NT2/D1 (cell line): ENCODE data around the gene HIGD2A.

Source experiments
- DNase-seq: peaks from one replicate; pipeline ENCODE4 v3.0.0-alpha.2; 2011; ENCODE audit warnings: low read depth, low spot score
- H3K27me3 ChIP-seq: 2 replicates; pipeline ENCODE4 v1.6.0; 2011; ENCODE audit warnings: mild to moderate bottlenecking; ENCODE audit not compliant: insufficient read length, insufficient read depth
- H3K36me3 ChIP-seq: 2 replicates; pipeline ENCODE4 v1.6.1; 2011; ENCODE audit warnings: mild to moderate bottlenecking, low read length, mixed read lengths; ENCODE audit not compliant: insufficient read depth, insufficient read length
- H3K4me1 ChIP-seq: 2 replicates; pipeline ENCODE4 v1.5.1; 2011; ENCODE audit not compliant: insufficient read depth, insufficient read length
- H3K4me3 ChIP-seq: 2 replicates; pipeline ENCODE4 v1.5.1; 2011; ENCODE audit warnings: low read depth; ENCODE audit not compliant: insufficient read length
- H3K9ac ChIP-seq: 2 replicates; pipeline ENCODE4 v1.6.0; 2011; ENCODE audit warnings: low read depth; ENCODE audit not compliant: insufficient read length
- H3K9me3 ChIP-seq: 2 replicates; pipeline ENCODE4 v1.5.1; 2011; ENCODE audit warnings: mild to moderate bottlenecking, low read length; ENCODE audit not compliant: insufficient read depth
- SUZ12 ChIP-seq: IDR thresholded peaks from 2 replicates; pipeline ENCODE4 v1.6.1; 2011; ENCODE audit not compliant: insufficient read length, insufficient read depth; ENCODE audit errors: extremely low read depth
- YY1 ChIP-seq: IDR thresholded peaks from 2 replicates; pipeline ENCODE4 v1.6.1; 2011; ENCODE audit not compliant: insufficient read length, insufficient read depth
- ZNF274 ChIP-seq: IDR thresholded peaks from 2 replicates; pipeline ENCODE4 v1.6.1; 2011; ENCODE audit warnings: mild to moderate bottlenecking, low read depth, low read length

Gene HIGD2A

DNA sequence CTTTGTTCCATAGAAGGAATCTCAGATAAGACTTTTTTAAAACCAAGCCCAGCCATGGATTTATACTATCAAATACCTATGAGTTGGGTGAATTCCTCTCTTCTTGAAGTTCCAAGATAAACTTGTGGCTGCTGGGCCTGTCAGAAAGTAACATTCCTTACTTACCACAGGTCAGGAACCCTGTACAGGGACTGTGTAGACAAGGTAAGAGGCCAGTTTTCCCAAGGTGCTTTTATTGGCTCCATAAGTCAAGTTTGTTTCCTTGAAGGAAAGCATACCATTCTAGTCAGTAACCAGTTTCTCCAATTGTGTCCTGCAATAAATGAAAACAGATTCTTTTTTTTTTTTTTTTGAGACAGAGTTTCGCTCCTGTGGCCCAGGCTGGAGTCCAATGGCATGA, 36.6 kb downstream of the HIGD2A start:
- H3K27me3 ChIP-seq = no peaks in the 10 kb centered on the region
- H3K4me3 ChIP-seq = no peak overlapping the region
- no peak for DNase-seq
- H3K4me1 ChIP-seq = no peaks in the 10 kb centered on the region
- TF ChIP-seq SUZ12 = no peak
- no peak for TF ChIP-seq ZNF274
- TF ChIP-seq YY1 = no peak
- no peaks in the 10 kb centered on the region for H3K36me3 ChIP-seq
- H3K9ac ChIP-seq = no peak overlapping the region
- H3K9me3 ChIP-seq = peaks cover 11% of the 10 kb centered on the region

DNA sequence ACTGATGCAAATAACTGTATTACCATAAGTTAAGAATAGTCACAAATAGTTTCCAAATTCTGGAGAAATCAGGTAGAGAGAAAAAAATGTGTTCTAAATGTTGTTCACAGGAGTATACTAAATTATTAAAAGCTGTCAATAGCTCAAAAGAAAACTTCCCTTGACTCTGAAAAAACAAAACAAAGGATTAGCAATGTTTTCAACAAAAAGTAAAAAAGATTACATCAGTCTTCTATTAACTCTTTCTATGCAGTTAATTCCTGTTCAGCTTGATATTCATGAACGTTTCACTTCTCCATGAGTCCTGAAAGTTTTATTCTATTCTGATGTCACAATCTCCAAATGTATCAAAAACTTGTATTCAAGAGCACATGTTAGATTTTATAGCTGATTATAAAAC, 37.2 kb downstream of the HIGD2A start:
- no peak for DNase-seq
- Histone ChIP-seq H3K9ac (no peak overlapping the region), H3K4me1 (no peaks in the 10 kb centered on the region), H3K36me3 (no peaks in the 10 kb centered on the region), H3K4me3 (no peak overlapping the region), H3K9me3 (peaks cover 5% of the 10 kb centered on the region), H3K27me3 (no peaks in the 10 kb centered on the region)
- TF ChIP-seq SUZ12 (no peak), YY1 (no peak), ZNF274 (no peak)

DNA sequence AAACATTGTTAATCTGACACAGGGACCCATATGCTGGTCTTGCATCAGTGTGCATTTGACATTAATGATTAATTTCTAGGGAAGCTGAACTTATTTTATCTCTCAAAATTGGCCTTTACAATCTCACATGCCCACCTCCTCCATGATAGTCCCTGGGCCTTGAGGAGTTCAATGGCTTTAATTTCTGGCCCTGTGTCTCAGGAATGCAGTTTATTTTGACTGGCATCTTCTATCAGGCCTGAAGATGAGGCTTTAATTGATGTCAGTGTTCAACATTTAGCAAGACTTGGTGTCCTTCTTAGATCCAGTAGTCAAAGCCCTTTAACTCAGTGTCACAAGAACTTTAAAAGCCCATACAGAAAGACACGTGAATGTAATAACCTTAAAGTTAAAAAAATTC, 38.3 kb downstream of the HIGD2A start:
- H3K4me1 ChIP-seq = no peaks in the 10 kb centered on the region
- no peaks in the 10 kb centered on the region; the same call in 1 of the 2 replicates for H3K9me3 ChIP-seq
- H3K27me3 ChIP-seq = no peaks in the 10 kb centered on the region
- H3K9ac ChIP-seq = no peak overlapping the region
- H3K4me3 ChIP-seq = no peak overlapping the region
- H3K36me3 ChIP-seq = no peaks in the 10 kb centered on the region
- no peak for DNase-seq
- TF ChIP-seq YY1 (no peak), SUZ12 (no peak)

DNA sequence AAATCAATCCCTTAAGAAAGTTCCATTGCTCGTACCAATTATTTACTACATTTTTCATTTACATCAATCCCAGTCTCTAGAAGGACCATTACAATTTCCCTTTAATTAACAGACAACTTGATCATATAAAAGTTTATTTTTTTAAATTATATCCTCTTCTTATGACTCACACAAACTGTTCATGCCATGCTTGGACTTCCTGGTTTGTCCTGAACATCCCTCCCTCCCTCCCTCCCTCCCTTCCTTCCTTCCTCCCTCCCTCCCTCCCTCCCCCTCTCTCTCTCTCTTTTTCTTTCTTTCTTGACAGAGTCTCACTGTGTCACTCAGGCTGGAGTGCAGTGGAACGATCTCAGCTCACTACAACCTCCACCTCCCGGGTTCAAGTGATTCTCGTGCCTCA, 39.4 kb downstream of the HIGD2A start:
- Histone ChIP-seq H3K4me1 (no peaks in the 10 kb centered on the region), H3K27me3 (no peaks in the 10 kb centered on the region), H3K4me3 (no peak overlapping the region), H3K9ac (no peak overlapping the region), H3K36me3 (no peaks in the 10 kb centered on the region), H3K9me3 (no peaks in the 10 kb centered on the region; the same call in 1 of the 2 replicates)
- DNase-seq = no peak
- no peak for TF ChIP-seq YY1
- no peak for TF ChIP-seq SUZ12
- TF ChIP-seq ZNF274 = no peak

DNA sequence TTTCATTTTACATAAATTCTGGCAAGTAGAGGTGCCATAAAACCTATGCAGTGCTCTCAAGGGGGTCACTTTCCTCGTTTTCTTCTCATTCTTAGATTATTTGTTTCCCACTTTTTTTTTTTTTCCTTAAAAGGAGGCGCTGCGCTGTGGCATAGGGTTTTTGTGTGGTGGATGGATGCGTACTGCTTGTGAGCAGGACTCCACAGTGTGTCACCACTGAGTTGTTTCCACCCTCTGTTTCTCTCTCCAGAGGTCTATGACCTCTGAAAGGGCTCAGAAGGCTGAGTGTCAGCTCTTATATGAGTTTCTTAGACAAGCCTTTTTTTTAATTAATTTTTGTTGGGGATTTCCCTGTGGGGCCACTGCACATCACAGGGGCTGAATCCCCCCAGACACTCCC, 41.4 kb downstream of the HIGD2A start:
- H3K27me3 ChIP-seq = no peaks in the 10 kb centered on the region
- no peak for DNase-seq
- no peaks in the 10 kb centered on the region for H3K4me1 ChIP-seq
- no peaks in the 10 kb centered on the region for H3K36me3 ChIP-seq
- no peak overlapping the region for H3K4me3 ChIP-seq
- no peaks in the 10 kb centered on the region; the same call in 1 of the 2 replicates for H3K9me3 ChIP-seq
- no peak overlapping the region for H3K9ac ChIP-seq
- no peak for TF ChIP-seq SUZ12
- no peak for TF ChIP-seq ZNF274
- TF ChIP-seq YY1 = no peak

DNA sequence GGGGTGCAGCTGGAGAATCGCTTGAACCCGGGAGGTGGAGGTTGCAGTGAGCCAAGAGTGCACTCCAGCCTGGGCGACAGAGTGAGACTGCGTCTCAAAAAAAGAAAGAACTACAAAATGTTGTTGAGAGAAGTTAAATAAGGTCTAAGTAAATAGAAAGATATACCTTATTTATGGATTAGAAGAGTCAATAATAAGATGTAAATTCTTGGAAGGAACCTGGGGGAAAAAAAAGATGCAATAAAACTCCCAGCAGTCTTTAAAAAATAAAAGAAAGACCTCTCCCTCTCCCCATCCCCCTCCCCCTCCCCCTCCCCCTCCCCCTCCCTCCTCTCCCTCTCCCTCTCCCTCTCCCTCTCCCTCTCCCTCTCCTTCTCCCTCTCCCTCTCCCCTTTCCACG, 44.2 kb downstream of the HIGD2A start:
- TF ChIP-seq ZNF274 = no peak
- H3K36me3 ChIP-seq = no peaks in the 10 kb centered on the region
- H3K4me3 ChIP-seq = no peak overlapping the region
- no peak for DNase-seq
- H3K4me1 ChIP-seq = no peaks in the 10 kb centered on the region
- no peaks in the 10 kb centered on the region for H3K27me3 ChIP-seq
- H3K9me3 ChIP-seq = no peaks in the 10 kb centered on the region
- H3K9ac ChIP-seq = no peak overlapping the region

DNA sequence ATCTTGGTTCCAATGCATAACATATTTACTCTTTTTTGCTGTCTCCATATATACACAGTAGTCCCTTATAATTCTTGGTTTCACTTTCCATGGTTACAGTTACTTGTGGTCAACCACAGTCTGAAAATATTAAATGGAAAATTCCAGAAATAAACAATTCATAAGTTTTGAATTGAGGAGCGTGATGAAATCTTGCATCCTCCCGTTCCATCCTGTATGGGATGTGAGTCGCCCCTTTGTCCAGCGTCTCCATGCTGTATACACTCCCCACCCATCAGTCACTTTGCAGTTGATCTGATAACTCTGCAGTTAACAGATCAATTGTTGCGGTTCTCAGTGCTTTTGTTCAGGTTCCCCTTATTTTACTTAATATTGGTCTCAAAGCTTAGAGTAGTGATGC, 48.1 kb downstream of the HIGD2A start:
- H3K36me3 ChIP-seq = no peaks in the 10 kb centered on the region
- no peaks in the 10 kb centered on the region for H3K27me3 ChIP-seq
- H3K9ac ChIP-seq = no peak overlapping the region
- TF ChIP-seq SUZ12 = no peak
- TF ChIP-seq YY1 = no peak
- TF ChIP-seq ZNF274 = no peak
- no peaks in the 10 kb centered on the region for H3K4me1 ChIP-seq
- H3K4me3 ChIP-seq = no peak overlapping the region
- H3K9me3 ChIP-seq = no peaks in the 10 kb centered on the region
- DNase-seq = no peak

DNA sequence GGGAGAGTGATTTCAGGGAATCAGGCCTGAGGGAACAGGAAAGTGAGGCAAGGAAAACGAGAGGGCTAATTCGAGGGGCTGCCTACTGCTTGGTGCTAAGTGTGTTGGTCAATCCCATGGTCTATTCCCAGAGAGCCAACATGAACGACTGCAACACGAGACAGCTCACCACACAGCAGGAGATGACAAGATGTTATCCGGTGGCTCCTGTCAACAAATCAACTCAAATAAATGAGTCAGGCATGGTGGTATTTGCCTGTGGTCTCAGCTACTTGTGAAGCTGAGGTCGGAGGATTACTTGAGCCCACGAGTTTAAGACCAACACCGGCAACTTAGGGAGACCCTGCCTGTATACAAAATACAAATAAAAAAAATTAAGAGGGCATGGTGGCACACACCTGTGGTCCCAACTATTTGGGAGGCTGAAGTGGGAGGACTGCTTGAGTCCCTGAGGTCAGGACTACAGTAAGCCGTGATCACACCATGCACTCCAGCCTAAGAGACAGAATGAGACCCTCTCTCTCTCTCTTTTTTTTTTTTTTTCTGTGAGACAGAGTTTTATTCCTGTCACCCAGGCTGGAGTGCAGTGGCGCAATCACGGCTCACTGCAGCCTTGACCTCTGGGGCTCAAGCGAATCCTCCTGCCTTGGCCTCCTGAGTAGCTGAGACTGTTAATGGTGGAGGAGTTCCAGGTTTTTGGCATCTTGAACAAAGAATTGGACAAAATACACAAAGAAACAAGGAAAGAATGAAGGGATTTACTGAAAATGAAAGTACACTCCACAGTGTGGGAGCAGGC, 50.6 kb downstream of the HIGD2A start:
- no peak overlapping the region for H3K9ac ChIP-seq
- H3K9me3 ChIP-seq = no peaks in the 10 kb centered on the region
- H3K4me1 ChIP-seq = peaks cover 3% of the 10 kb centered on the region
- no peak overlapping the region for H3K4me3 ChIP-seq
- no peaks in the 10 kb centered on the region for H3K36me3 ChIP-seq
- H3K27me3 ChIP-seq = no peaks in the 10 kb centered on the region
- no peak for DNase-seq
- TF ChIP-seq SUZ12 (no peak), YY1 (no peak), ZNF274 (no peak)
